Central memory CD8-positive, alpha-beta T cell (primary cell): Measurements from ENCODE around the gene MYO7A.

Experiments
- ATAC-seq: fragments of 150-1000 bp; cut with Tn5 transposase; replicated peaks from 2 replicates; pipeline ENCODE4 v1.10.0; 2022; ENCODE audit warnings: mild to moderate bottlenecking, moderate FRiP score, moderate number of reproducible peaks; ENCODE audit not compliant: poor library complexity, severe bottlenecking; ENCODE audit errors: extremely low read depth
- DNase-seq, 2 donors: peaks; one replicate each; pipeline ENCODE4 v3.0.0; 2021; ENCODE audit warnings: low spot score in 2 of 2
- H3K27ac Mint-ChIP-seq: one replicate; pipeline ENCODE4 v1.8.0; 2022; ENCODE audit warnings: low read depth, mild to moderate bottlenecking, moderate library complexity, mixed read lengths
- H3K27me3 Mint-ChIP-seq: one replicate; pipeline ENCODE4 v1.8.0; 2022; ENCODE audit warnings: mixed read lengths
- H3K36me3 Mint-ChIP-seq: one replicate; pipeline ENCODE4 v1.8.0; 2022; ENCODE audit warnings: mild to moderate bottlenecking, moderate library complexity, mixed read lengths; ENCODE audit not compliant: insufficient read depth
- H3K4me1 Mint-ChIP-seq: one replicate; pipeline ENCODE4 v1.8.0; 2022; ENCODE audit warnings: mixed read lengths
- H3K4me3 Mint-ChIP-seq: one replicate; pipeline ENCODE4 v1.8.0; 2022; ENCODE audit warnings: mild to moderate bottlenecking, moderate library complexity, mixed read lengths
- H3K9me3 Mint-ChIP-seq: one replicate; pipeline ENCODE4 v1.8.0; 2022; ENCODE audit warnings: mixed read lengths

The MYO7A gene

DNA sequence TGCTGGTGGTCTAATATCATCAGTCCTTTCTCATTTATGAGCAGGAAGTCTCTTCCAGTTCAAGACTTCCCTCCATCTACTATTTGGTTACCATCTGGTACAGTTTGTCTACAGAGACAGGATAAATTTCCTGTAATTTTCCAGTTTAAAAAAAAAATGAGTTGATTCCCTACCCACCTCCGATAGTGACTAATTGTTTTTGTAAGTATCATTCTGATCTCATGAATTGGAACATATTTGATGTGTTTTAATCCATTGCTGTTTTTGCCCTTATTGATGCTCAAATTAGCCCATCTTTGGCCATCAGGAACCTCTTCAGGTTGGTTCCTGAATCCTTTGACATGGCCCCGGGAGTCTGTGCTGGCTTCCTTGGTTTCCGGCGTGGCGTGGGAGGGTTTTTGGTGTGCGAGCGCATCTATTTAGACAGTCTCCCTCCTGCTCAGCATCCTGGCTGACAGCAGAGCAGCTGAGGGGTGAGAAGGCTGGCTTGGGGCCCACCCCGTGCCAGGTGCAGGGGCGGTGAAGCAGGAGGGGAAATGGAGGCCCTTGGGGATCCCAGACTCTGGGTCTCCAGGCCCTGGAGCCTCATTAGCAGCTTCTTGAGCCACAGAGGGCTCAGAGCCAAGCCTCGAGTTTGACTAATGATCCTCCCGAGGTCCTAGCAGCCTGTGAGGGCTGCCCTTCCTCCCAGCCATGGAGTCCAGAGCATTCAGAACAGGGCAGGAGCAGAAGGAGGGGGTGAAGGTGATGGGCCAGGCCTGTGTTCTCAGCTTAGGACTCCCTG is 18.6 kb upstream of the MYO7A start:
- no peaks in the 10 kb centered on the region for H3K4me1 Mint-ChIP-seq
- DNase-seq, result no peak

DNA sequence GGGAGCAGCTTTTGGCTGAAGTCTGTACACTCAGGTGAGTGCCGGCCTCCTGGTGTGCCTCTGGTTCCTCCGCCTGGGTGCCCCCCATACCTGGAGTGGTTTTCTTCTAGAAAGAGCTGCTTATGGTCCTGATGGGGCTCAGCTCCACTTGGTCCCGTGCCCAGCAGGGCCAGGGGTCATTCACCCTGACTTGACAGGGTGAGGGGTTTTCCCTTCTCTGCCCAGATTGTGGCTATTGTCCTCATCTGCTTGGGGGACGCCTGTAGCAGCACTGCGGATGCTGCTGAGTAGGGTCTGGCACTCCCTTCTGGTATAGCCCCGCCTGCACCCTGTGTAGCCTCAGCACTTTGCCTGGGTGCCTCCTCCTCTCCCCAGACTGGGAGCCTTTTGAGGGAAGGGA is 17.2 kb upstream of the MYO7A start:
- Mint-ChIP-seq H3K9me3 (no peaks in the 10 kb centered on the region), H3K36me3 (no peaks in the 10 kb centered on the region), H3K4me3 (no peak overlapping the region), H3K27me3 (no peaks in the 10 kb centered on the region), H3K27ac (no peak overlapping the region), H3K4me1 (no peaks in the 10 kb centered on the region)
- no peak for DNase-seq
- no peak for ATAC-seq

More for the DNA sequence above, 18.6 kb upstream of the MYO7A start:
- Mint-ChIP-seq H3K27ac (no peak overlapping the region), H3K27me3 (no peaks in the 10 kb centered on the region), H3K9me3 (no peaks in the 10 kb centered on the region), H3K4me3 (no peak overlapping the region), H3K36me3 (no peaks in the 10 kb centered on the region)
- no peak for ATAC-seq

DNA sequence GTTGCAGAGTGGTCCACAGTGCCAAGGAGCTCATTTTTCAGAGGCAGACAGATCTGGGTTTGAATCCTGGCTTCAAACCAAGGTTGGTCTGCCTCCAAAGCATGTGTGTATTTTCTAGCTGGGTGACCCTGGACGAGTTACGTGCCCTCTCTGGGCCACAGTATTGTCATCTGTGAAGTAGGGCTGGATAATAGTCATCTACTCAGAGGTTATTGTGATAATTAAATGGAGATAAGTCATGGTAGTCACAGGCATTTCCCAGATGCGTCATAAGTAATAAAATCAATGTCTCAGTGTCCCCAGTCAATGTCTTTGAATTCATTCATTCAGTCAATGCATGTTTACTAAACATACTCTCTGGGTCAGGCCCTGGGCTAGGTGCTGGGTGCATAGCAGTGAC is 16.8 kb upstream of the MYO7A start:
- no peak for ATAC-seq
- Mint-ChIP-seq H3K27me3 (no peaks in the 10 kb centered on the region), H3K9me3 (no peaks in the 10 kb centered on the region), H3K4me1 (no peaks in the 10 kb centered on the region), H3K36me3 (no peaks in the 10 kb centered on the region), H3K27ac (no peak overlapping the region), H3K4me3 (no peak overlapping the region)
- DNase-seq, result no peak

DNA sequence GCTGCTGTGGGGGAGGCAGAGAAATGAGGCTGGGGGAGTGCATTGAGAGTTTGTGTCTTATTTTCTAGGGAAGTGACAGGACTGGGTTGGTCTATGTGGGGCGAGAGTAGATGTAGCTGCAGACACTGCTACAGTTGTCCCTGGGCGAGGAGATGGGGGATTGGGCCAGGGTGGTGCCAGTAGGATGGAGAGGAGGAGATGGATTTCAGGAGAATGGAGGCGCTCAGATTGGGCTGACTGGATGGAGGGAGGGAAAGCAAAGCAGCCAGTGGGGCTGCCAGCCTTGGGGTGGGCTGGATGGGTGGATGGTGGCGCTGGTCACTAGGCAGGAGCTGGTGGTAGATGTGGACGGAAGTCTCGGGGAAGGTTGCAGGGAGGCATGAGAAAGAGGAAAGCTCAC is 16.1 kb upstream of the MYO7A start:
- H3K27ac Mint-ChIP-seq, result no peak overlapping the region
- no peak for DNase-seq
- no peaks in the 10 kb centered on the region for H3K27me3 Mint-ChIP-seq
- no peaks in the 10 kb centered on the region for H3K36me3 Mint-ChIP-seq
- no peaks in the 10 kb centered on the region for H3K9me3 Mint-ChIP-seq
- no peak for ATAC-seq
- H3K4me3 Mint-ChIP-seq, result no peak overlapping the region
- H3K4me1 Mint-ChIP-seq, result no peaks in the 10 kb centered on the region

DNA sequence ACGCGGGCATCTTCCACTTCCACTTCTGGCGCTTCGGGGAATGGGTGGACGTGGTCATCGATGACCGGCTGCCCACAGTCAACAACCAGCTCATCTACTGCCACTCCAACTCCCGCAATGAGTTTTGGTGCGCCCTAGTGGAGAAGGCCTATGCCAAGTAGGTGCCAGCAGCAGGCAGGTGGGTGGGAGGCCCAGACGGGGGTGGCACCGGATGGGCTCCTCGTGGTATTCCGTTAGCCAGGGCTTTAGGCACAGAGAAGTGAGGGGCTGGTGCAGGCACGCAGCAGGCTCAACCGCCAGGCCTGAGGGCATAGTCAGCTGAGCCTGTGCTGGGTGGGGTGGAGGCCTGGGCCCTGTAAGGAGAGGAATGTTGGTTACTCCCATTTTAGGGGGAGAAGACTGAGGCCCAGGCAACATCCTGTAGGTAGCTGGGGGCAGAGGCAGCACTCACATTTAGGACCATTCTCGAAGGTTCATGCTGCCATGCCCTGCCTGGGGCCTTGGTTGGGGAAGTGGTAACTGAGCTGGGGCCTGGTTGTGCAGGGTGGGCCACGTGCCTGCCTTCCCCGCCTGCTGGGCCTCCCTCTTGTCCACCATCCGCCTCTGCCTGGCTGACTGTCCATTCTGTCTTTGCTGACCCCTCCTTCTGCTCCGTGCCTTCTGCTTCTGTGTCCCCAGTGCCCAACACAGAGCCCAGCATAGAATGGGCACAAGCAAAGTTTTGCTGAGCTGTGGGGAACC is 15.2 kb upstream of the MYO7A start:
- Mint-ChIP-seq H3K4me3 (no peak overlapping the region), H3K9me3 (no peaks in the 10 kb centered on the region), H3K27me3 (no peaks in the 10 kb centered on the region), H3K27ac (no peak overlapping the region), H3K36me3 (no peaks in the 10 kb centered on the region), H3K4me1 (no peaks in the 10 kb centered on the region)
- no peak for DNase-seq
- ATAC-seq, result no peak

DNA sequence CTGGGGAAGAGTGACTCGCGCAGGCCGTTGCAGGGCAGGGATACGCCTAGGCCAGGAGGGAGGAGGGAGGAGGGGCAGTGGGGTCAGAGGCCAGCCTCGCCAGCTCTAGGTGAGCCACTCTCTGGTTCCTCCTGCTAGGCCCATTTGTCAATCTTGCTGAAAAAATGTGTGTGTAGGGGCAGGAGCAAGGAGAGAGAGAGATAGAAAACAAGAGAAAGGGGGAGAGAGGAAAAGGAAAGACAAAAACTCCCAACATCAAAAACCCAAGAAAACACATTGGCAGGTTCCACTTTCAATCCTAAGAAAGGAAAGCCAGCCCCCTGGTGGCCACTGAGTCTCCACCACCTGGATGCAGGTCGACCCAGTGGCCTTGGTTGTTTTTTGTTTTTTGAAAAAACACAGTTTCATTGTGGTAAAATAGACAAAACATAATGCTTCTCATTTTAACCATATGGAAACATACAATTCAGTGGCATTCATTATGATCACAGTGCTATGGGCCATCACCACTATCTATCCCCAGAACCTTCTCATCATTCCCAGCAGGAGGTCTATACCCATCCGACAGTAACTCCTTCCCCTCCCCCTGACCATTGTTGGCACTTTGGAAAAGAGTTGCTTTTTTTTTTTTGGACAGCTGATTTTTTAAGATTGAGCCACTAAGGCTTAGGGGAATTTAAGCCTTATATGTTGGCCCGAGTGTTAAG is 14.5 kb upstream of the MYO7A start:
- no peaks in the 10 kb centered on the region for H3K9me3 Mint-ChIP-seq

DNA sequence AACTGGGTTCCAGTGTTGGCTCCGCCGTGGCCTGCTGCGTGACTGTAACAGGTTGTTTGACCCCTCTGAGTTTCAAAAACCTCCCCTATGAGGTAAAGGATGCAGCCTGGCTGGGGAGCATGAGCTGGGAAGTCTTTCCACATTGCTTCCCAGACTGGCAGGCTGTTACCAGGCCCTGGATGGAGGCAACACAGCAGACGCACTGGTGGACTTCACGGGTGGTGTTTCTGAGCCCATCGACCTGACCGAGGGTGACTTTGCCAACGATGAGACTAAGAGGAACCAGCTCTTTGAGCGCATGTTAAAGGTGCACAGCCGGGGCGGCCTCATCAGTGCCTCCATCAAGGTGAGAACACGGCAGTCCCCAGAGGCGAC is 14.0 kb upstream of the MYO7A start:
- Mint-ChIP-seq H3K36me3 (no peaks in the 10 kb centered on the region), H3K4me1 (no peaks in the 10 kb centered on the region), H3K4me3 (no peak overlapping the region), H3K27me3 (no peaks in the 10 kb centered on the region), H3K9me3 (no peaks in the 10 kb centered on the region), H3K27ac (no peak overlapping the region)
- ATAC-seq (no peak), DNase-seq (no peak)

More for the DNA sequence above, 14.5 kb upstream of the MYO7A start:
- ATAC-seq (no peak), DNase-seq (no peak)
- Mint-ChIP-seq H3K27me3 (no peaks in the 10 kb centered on the region), H3K4me3 (no peak overlapping the region), H3K36me3 (no peaks in the 10 kb centered on the region), H3K27ac (no peak overlapping the region), H3K4me1 (no peaks in the 10 kb centered on the region)

DNA sequence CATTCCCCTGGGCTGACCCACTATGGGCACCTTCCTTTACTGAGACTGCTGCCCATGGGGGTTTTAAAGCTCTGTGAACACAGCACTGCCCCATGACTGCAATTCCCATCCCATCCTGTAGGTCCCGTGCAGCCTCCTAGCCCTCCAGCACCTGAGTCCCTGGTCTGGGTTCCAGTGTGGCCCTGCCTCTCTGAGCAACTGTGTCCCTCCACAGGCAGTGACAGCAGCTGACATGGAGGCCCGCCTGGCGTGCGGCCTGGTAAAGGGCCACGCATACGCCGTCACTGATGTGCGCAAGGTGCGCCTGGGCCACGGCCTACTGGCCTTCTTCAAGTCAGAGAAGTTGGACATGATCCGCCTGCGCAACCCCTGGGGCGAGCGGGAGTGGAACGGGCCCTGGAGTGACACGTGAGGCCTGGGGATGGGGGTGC is 12.8 kb upstream of the MYO7A start:
- no peak for DNase-seq
- no peak overlapping the region for H3K27ac Mint-ChIP-seq
- H3K36me3 Mint-ChIP-seq, result peaks cover 2% of the 10 kb centered on the region
- no peaks in the 10 kb centered on the region for H3K9me3 Mint-ChIP-seq
- H3K4me1 Mint-ChIP-seq, result no peaks in the 10 kb centered on the region
- ATAC-seq, result no peak
- H3K4me3 Mint-ChIP-seq, result no peak overlapping the region
- no peaks in the 10 kb centered on the region for H3K27me3 Mint-ChIP-seq

DNA sequence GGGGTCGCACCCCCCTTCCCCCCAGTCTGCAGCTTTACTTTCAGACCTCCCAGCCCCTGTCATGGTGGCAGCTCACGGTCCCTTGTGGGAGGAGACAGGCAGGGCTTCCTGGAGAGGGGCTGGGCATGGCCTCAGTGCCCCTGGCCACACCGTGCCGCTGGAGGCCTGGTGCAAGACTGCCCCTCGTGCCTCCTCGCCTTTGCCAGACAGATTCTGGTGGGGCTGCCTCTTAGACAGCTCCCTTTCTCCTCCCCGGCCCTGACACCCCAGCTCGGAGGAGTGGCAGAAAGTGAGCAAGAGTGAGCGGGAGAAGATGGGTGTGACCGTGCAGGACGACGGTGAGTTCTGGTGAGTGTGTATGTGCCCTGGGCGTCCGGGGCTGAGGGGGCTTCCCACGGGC is 12.1 kb upstream of the MYO7A start:
- Mint-ChIP-seq H3K27ac (no peak overlapping the region), H3K4me1 (no peaks in the 10 kb centered on the region), H3K27me3 (no peaks in the 10 kb centered on the region), H3K4me3 (no peak overlapping the region), H3K9me3 (no peaks in the 10 kb centered on the region), H3K36me3 (peaks cover 2% of the 10 kb centered on the region)
- no peak for ATAC-seq
- DNase-seq, result no peak

DNA sequence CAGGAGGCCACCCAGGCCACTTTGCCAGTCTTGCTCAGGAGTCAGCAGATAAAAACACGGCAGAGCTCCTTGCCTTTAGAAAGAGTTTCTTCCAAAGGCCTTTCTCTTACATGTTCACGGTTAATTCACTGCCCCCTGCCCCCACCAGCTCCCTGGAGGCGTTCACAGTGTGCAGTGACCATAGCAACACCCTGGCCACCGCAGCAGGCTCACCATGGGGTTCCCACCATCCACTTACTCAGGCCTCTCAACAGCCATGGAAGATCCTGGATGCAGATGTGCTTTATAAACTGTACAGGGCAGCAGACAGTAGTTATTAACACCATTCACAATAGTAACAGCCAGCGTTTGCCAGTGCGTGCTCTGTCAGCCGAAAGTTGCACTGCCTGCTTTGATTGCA is 10.6 kb upstream of the MYO7A start:
- Mint-ChIP-seq H3K36me3 (peaks cover 2% of the 10 kb centered on the region), H3K4me3 (no peak overlapping the region), H3K4me1 (no peaks in the 10 kb centered on the region), H3K27me3 (no peaks in the 10 kb centered on the region), H3K9me3 (no peaks in the 10 kb centered on the region), H3K27ac (no peak overlapping the region)
- no peak for DNase-seq
- no peak for ATAC-seq

DNA sequence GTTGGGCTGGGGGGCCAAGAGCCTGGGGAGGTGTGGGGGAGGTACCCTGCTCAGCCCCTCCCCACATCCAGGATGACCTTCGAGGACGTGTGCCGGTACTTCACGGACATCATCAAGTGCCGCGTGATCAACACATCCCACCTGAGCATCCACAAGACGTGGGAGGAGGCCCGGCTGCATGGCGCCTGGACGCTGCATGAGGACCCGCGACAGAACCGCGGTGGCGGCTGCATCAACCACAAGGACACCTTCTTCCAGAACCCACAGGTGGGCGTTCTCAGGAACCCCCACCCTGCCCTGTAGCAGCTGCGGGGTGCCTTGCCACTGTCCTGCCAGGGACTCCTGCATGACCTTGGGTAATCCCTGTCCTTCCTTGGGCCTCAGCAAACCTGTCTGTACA is 10.0 kb upstream of the MYO7A start:
- H3K27me3 Mint-ChIP-seq, result no peaks in the 10 kb centered on the region
- peaks cover 2% of the 10 kb centered on the region for H3K36me3 Mint-ChIP-seq
- ATAC-seq, result no peak

DNA sequence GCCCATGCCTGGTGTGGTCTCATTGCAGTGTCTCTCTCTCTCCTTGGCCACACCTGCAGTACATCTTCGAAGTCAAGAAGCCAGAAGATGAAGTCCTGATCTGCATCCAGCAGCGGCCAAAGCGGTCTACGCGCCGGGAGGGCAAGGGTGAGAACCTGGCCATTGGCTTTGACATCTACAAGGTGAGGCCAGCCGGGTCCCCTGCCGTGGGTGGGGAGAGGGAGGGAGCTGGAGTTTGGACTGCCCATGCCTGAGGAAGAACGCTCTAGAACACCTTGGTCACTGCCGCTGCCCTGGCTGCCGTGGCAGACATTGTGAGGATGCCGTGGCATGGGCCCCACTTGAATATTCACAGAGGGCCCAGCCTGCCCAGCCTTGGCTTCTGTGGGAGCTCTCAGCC is 9.1 kb upstream of the MYO7A start:
- Mint-ChIP-seq H3K4me3 (no peak overlapping the region), H3K27me3 (no peaks in the 10 kb centered on the region), H3K27ac (no peak overlapping the region)

More for the DNA sequence above, 10.0 kb upstream of the MYO7A start:
- no peak overlapping the region for H3K4me3 Mint-ChIP-seq
- no peaks in the 10 kb centered on the region for H3K9me3 Mint-ChIP-seq
- DNase-seq, result no peak
- no peaks in the 10 kb centered on the region for H3K4me1 Mint-ChIP-seq
- H3K27ac Mint-ChIP-seq, result no peak overlapping the region

DNA sequence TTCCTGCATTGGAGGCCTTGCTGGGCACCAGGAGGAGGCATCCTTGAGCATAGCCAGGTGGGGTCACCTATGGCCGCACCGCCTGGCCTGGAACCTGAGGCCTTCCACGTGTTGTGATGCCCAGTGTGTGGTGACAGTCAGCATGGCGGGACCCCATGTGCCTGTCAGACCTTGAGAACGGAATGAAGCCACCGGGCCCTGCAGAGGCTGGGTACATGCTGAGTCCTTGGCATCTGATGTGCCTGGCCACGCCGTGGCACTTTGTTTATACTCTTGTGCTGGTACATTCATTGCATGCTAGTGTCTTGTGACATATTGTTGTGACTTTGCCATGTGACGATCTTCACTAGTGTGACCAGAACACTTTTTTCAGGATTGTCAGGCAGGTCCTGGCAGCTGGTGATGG is 8.5 kb upstream of the MYO7A start:
- ATAC-seq (no peak), DNase-seq (no peak)
- Mint-ChIP-seq H3K36me3 (peaks cover 2% of the 10 kb centered on the region), H3K4me3 (no peak overlapping the region), H3K9me3 (no peaks in the 10 kb centered on the region), H3K27me3 (no peaks in the 10 kb centered on the region), H3K27ac (no peak overlapping the region), H3K4me1 (no peaks in the 10 kb centered on the region)

More for the DNA sequence above, 9.1 kb upstream of the MYO7A start:
- ATAC-seq (no peak), DNase-seq (no peak)
- Mint-ChIP-seq H3K9me3 (no peaks in the 10 kb centered on the region), H3K36me3 (peaks cover 2% of the 10 kb centered on the region), H3K4me1 (no peaks in the 10 kb centered on the region)
